BLaER1 (cell line): ENCODE results near the gene RALGAPA1.
"Not testable (repeated sequence)": the region's sequence is repeated elsewhere in the genome, so short reads cannot be mapped to it uniquely, and the experiment has no call there.

Experiments
- H3K27ac ChIP-seq: shearing (Covaris generic); formaldehyde crosslinking; 2 replicates; pipeline ENCODE4 v1.8.1; 2022
- H3K27me3 ChIP-seq: shearing (Covaris generic); formaldehyde crosslinking; 2 replicates; pipeline ENCODE4 v1.8.1; 2022
- H3K36me3 ChIP-seq: shearing (Covaris generic); formaldehyde crosslinking; 2 replicates; pipeline ENCODE4 v1.8.1; 2022
- H3K4me1 ChIP-seq: shearing (Covaris generic); formaldehyde crosslinking; 2 replicates; pipeline ENCODE4 v1.8.1; 2022
- H3K4me2 ChIP-seq: shearing (Covaris generic); formaldehyde crosslinking; 2 replicates; pipeline ENCODE4 v1.8.1; 2022
- H3K4me3 ChIP-seq: shearing (Covaris generic); formaldehyde crosslinking; 2 replicates; pipeline ENCODE4 v1.8.1; 2022
- H3K9ac ChIP-seq: shearing (Covaris generic); formaldehyde crosslinking; 2 replicates; pipeline ENCODE4 v1.8.1; 2022
- H3K9me3 ChIP-seq: shearing (Covaris generic); formaldehyde crosslinking; 2 replicates; pipeline ENCODE4 v1.8.1; 2022
- H4K20me1 ChIP-seq: shearing (Covaris generic); formaldehyde crosslinking; 2 replicates; pipeline ENCODE4 v1.8.1; 2022
- Cebpa-rat ChIP-seq: shearing (Covaris generic); IDR thresholded peaks from 2 replicates; pipeline ENCODE4 v1.8.1; 2022

The RALGAPA1 gene

GRCh38 chr14:35835208-35835982 is 26.3 kb upstream of the RALGAPA1 start:
- Histone ChIP-seq H4K20me1 (no peaks in the 10 kb centered on the region), H3K27me3 (no peaks in the 10 kb centered on the region), H3K9ac (no peak overlapping the region), H3K4me2 (no peak overlapping the region), H3K4me3 (no peak overlapping the region), H3K9me3 (peaks cover 26% of the 10 kb centered on the region), H3K27ac (no peak overlapping the region), H3K36me3 (peaks cover 57% of the 10 kb centered on the region), H3K4me1 (no peaks in the 10 kb centered on the region)
- TF ChIP-seq Cebpa-rat, result no peak

DNA sequence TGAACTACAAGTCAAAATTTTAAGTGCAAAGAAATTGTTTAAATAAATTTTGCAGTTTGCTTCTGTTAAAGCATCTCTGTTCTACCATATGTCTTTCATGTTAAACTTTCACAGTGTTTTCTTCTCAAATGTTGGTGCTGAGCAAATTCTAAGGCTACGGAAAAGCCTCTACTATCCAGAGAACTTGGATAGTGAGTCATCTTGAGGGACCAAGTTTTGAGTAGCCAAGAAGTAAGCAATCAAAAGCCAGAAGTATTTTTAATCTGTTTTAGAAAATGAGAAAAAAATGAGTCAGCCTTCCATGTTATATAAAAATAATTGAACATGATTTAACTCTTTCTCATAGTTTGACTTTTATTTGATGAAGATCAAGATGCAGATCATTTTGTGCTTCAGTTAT is 20.4 kb upstream of the RALGAPA1 start:
- H3K4me1 ChIP-seq, result peaks cover 18% of the 10 kb centered on the region
- no peak overlapping the region for H3K4me2 ChIP-seq

GRCh38 chr14:35827678-35828472 is 18.8 kb upstream of the RALGAPA1 start:
- H3K27ac ChIP-seq, result no peak overlapping the region
- peaks cover 13% of the 10 kb centered on the region for H3K36me3 ChIP-seq
- H3K4me1 ChIP-seq, result peaks cover 18% of the 10 kb centered on the region
- H4K20me1 ChIP-seq, result no peaks in the 10 kb centered on the region
- TF ChIP-seq Cebpa-rat, result no peak
- peak overlapping the region; percentile 89 for H3K4me2 ChIP-seq
- H3K4me3 ChIP-seq, result peak overlapping the region; percentile 92; the same call in 1 of the 2 replicates
- no peaks in the 10 kb centered on the region for H3K27me3 ChIP-seq
- H3K9me3 ChIP-seq, result no peaks in the 10 kb centered on the region
- H3K9ac ChIP-seq, result peak overlapping the region; percentile 90; the same call in 1 of the 2 replicates

More for the DNA sequence above, 20.4 kb upstream of the RALGAPA1 start:
- Histone ChIP-seq H3K27ac (no peak overlapping the region), H3K9ac (no peak overlapping the region), H4K20me1 (no peaks in the 10 kb centered on the region), H3K4me3 (no peak overlapping the region), H3K36me3 (peaks cover 16% of the 10 kb centered on the region), H3K27me3 (no peaks in the 10 kb centered on the region), H3K9me3 (no peaks in the 10 kb centered on the region)
- TF ChIP-seq Cebpa-rat, result no peak

DNA sequence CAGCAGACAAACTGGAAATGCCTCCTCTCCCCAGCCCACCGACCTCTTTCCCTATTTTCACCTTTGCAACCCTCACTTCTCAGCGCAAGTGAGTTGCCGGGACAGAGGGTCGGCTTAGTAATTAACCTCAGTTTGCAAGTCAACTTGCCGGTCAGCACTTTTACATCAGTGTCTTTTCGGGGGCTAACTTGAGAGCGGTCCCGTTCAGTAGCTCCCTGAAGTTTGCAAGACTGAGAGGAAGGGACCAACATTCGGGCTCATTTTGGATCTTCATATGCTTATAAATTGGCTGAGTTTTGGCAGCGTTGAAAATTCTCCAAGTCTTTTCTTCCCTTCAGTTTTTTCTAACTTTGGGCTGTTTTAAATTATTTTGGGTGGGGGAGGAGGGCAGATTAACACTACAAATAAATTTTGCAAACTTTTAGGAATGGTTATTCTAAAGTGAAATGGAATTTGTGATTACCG is 17.9 kb upstream of the RALGAPA1 start:
- Histone ChIP-seq H3K4me3 (peak overlapping the region; percentile 92), H3K4me2 (peak overlapping the region; percentile 89), H3K27me3 (no peaks in the 10 kb centered on the region), H3K27ac (peak overlapping the region; percentile 89), H3K9me3 (no peaks in the 10 kb centered on the region), H3K4me1 (peaks cover 18% of the 10 kb centered on the region), H3K9ac (peak overlapping the region; percentile 90), H3K36me3 (peaks cover 7% of the 10 kb centered on the region), H4K20me1 (no peaks in the 10 kb centered on the region)
- TF ChIP-seq Cebpa-rat, result no peak

DNA sequence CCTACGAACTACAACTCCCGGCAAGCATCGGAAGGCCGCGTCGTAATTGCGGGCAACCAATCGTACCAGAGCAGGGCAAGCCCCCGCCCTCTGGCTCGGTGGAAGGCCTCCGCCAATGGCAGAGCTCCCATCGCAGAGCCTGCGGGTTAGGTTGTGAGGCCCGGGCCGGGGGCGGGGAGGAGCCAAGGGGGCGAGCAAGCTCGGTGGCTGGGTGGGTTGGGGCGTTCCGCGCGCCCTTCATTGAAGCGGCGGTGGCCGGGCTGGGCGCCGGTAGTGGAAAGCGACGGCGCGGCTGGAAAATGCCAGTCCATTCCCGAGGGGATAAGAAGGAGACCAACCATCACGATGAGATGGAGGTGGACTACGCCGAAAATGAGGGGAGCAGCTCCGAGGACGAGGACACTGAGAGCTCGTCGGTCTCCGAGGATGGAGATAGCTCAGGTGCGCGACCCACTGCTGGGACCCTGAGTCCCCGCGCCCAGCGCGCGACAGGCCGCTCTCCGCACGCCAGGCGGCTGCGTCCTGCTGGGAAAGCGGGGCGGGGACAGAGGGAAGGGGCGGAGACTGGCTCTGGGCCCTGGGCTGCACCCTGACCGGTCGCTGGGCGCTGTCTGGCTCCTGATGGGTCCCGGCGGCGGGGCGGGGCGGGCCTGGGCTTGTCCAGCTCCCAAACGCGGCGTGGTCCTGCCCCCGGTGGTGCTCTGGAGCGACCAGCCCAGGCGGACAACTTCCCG is 17.3 kb upstream of the RALGAPA1 start, which contains the start of gene BRMS1L:
Gene BRMS1L (plus strand): TSS at position 121 of the 734 bp plus-strand sequence. CDS start 179 bp downstream, at position 300.
- peaks cover 18% of the 10 kb centered on the region for H3K4me1 ChIP-seq
- H3K27ac ChIP-seq, result peak within 1 kb of the TSS; percentile 89
- peak within 1 kb of the TSS; percentile 89 for H3K4me2 ChIP-seq
- peaks cover 1% of the 10 kb centered on the region for H3K36me3 ChIP-seq
- no peaks in the 10 kb centered on the region for H3K9me3 ChIP-seq
- H3K4me3 ChIP-seq, result peak within 1 kb of the TSS; percentile 92
- H3K27me3 ChIP-seq, result no peaks in the 10 kb centered on the region
- peak within 1 kb of the TSS; percentile 90 for H3K9ac ChIP-seq
- no peaks in the 10 kb centered on the region for H4K20me1 ChIP-seq
- no peak for TF ChIP-seq Cebpa-rat

- Histone ChIP-seq H3K27ac (no peak overlapping the region), H4K20me1 (no peaks in the 10 kb centered on the region), H3K27me3 (no peaks in the 10 kb centered on the region), H3K4me1 (peaks cover 18% of the 10 kb centered on the region), H3K9ac (peak overlapping the region; percentile 73), H3K4me3 (peak overlapping the region; percentile 92), H3K36me3 (no peaks in the 10 kb centered on the region), H3K9me3 (no peaks in the 10 kb centered on the region), H3K4me2 (peak overlapping the region; percentile 56)
- TF ChIP-seq Cebpa-rat, result no peak
Measured at GRCh38 chr14:35825968-35826217, 16.8 kb upstream of the RALGAPA1 start.

- H3K27me3 ChIP-seq, H3K9me3 ChIP-seq, H3K36me3 ChIP-seq, H3K4me2 ChIP-seq, H3K4me3 ChIP-seq, H4K20me1 ChIP-seq, H3K27ac ChIP-seq, H3K9ac ChIP-seq: not testable (repeated sequence)
- H3K4me1 ChIP-seq, result peaks cover 18% of the 10 kb centered on the region
Measured at GRCh38 chr14:35824446-35825165, 15.5 kb upstream of the RALGAPA1 start.

DNA sequence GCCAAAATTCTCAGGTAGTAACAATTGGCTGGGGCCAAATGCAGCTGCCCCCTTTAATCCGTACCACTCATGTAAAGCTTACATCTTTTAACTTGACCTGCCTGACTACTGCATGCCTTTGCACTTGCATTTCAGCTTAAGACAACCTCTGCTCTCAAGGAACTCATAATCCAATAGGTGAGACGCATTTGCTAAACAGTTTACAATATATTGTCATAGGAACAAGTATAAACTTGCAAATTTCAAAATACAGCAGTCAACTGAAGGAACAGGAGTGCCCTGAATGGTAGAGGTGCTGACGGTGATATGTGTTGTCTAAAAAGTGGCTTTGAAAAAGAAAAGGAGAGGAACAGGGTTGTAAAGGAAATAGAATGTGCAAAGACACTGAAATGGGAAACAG is 13.4 kb upstream of the RALGAPA1 start:
- no peak overlapping the region for H3K4me3 ChIP-seq
- H4K20me1 ChIP-seq, result no peaks in the 10 kb centered on the region
- no peaks in the 10 kb centered on the region for H3K36me3 ChIP-seq
- H3K9ac ChIP-seq, result no peak overlapping the region
- no peak for TF ChIP-seq Cebpa-rat
- peaks cover 11% of the 10 kb centered on the region for H3K4me1 ChIP-seq
- H3K4me2 ChIP-seq, result no peak overlapping the region
- no peaks in the 10 kb centered on the region for H3K9me3 ChIP-seq
- no peak overlapping the region for H3K27ac ChIP-seq
- H3K27me3 ChIP-seq, result no peaks in the 10 kb centered on the region
